GM23248 (cell line): ENCODE data around the gene IFT27.

Experiments used
- EZH2 ChIP-seq: fragments of 200-600 bp; sonication (generic); IDR thresholded peaks from 2 replicates; pipeline ENCODE4 v1.6.1; 2018; ENCODE audit warnings: antibody characterized with exemption, mild to moderate bottlenecking; ENCODE audit not compliant: insufficient read depth, poor library complexity, severe bottlenecking
- EZH2phosphoT487 ChIP-seq: fragments of 200-600 bp; sonication (generic); IDR thresholded peaks from 2 replicates; pipeline ENCODE4 v1.6.1; 2018; ENCODE audit warnings: antibody characterized with exemption, moderate library complexity, mild to moderate bottlenecking, low read depth; ENCODE audit not compliant: insufficient read depth

GRCh38 chr22:36778020-36778419 lies 2.1 kb upstream of the IFT27 start:
- TF ChIP-seq EZH2phosphoT487 (no peak), EZH2 (no peak)
